GM23248 (cell line): Measurements from ENCODE around the gene MTUS2. TPM values are rescaled to one million over a fixed set of nuclear protein-coding genes. Genes with fewer than 3 reads are reported as not detected.

Experiments
- DNase-seq: peaks from one replicate; pipeline ENCODE4 v3.0.0-alpha.2; 2015
- H2AFZ ChIP-seq: fragments of 200-600 bp; sonication (generic); 2 replicates; pipeline ENCODE4 v1.6.1; 2016; ENCODE audit warnings: antibody characterized with exemption
- H3F3A ChIP-seq: fragments of 200-600 bp; sonication (generic); 2 replicates; pipeline ENCODE4 v1.6.1; 2016; ENCODE audit warnings: mild to moderate bottlenecking, antibody characterized with exemption, mixed run types; ENCODE audit not compliant: insufficient read depth
- H3K27ac ChIP-seq: fragments of 200-600 bp; sonication (generic); 2 replicates; pipeline ENCODE4 v1.5.1; 2016; ENCODE audit warnings: mild to moderate bottlenecking
- H3K27me3 ChIP-seq: fragments of 200-600 bp; sonication (generic); replicated peaks from 2 replicates; pipeline ENCODE4 v1.6.1; 2016; ENCODE audit warnings: mild to moderate bottlenecking; ENCODE audit not compliant: insufficient read depth
- H3K36me3 ChIP-seq: fragments of 200-600 bp; sonication (generic); 2 replicates; pipeline ENCODE4 v1.6.1; 2016; ENCODE audit warnings: low read depth, mild to moderate bottlenecking
- H3K4me1 ChIP-seq: fragments of 200-600 bp; sonication (generic); 2 replicates; pipeline ENCODE4 v1.6.1; 2016; ENCODE audit warnings: mild to moderate bottlenecking; ENCODE audit not compliant: insufficient read depth
- H3K4me2 ChIP-seq: fragments of 200-600 bp; sonication (generic); one replicate; pipeline ENCODE4 v1.6.1; 2016; ENCODE audit warnings: mild to moderate bottlenecking; ENCODE audit not compliant: unreplicated experiment
- H3K4me3 ChIP-seq: fragments of 200-600 bp; sonication (generic); 2 replicates; pipeline ENCODE4 v1.5.1; 2016; ENCODE audit warnings: mild to moderate bottlenecking
- H3K79me2 ChIP-seq: fragments of 200-600 bp; sonication (generic); 2 replicates; pipeline ENCODE4 v1.6.1; 2016; ENCODE audit warnings: mild to moderate bottlenecking; ENCODE audit not compliant: insufficient read depth
- H3K9ac ChIP-seq: fragments of 200-600 bp; sonication (generic); 2 replicates; pipeline ENCODE4 v1.6.1; 2016; ENCODE audit warnings: mild to moderate bottlenecking
- H3K9me2 ChIP-seq: fragments of 200-600 bp; sonication (generic); 2 replicates; pipeline ENCODE4 v1.6.1; 2016; ENCODE audit warnings: mixed run types, mild to moderate bottlenecking, moderate library complexity; ENCODE audit not compliant: insufficient read depth
- H3K9me3 ChIP-seq: fragments of 200-600 bp; sonication (generic); one replicate; pipeline ENCODE4 v1.6.1; 2017; ENCODE audit warnings: low read depth
- H4K20me1 ChIP-seq: fragments of 200-600 bp; sonication (generic); 2 replicates; pipeline ENCODE4 v1.6.0; 2016; ENCODE audit not compliant: insufficient read depth
- EZH2 ChIP-seq: fragments of 200-600 bp; sonication (generic); IDR thresholded peaks from 2 replicates; pipeline ENCODE4 v1.6.1; 2018; ENCODE audit warnings: antibody characterized with exemption, mild to moderate bottlenecking; ENCODE audit not compliant: insufficient read depth, poor library complexity, severe bottlenecking
- EZH2phosphoT487 ChIP-seq: fragments of 200-600 bp; sonication (generic); IDR thresholded peaks from 2 replicates; pipeline ENCODE4 v1.6.1; 2018; ENCODE audit warnings: antibody characterized with exemption, moderate library complexity, mild to moderate bottlenecking, low read depth; ENCODE audit not compliant: insufficient read depth
- WGBS, 2 experiments: methylation state at CpG; one replicate each; pipeline ENCODE4 v1.1.6; 2015 to 2017; ENCODE audit warnings: low lambda C conversion rate in 2 of 2, low coverage in 1 of 2; ENCODE audit errors: missing lambda C conversion rate in 2 of 2; 5-methylcytosine and 5-hydroxymethylcytosine counted together
- in situ Hi-C: fragments of 300-500 bp; cut with MboI; formaldehyde crosslinking; loops from 2 replicates; pipeline ENCODE4 v1.15.0; 2020
- polyA plus RNA-seq: library from polyadenylated mRNA; unstranded; fragments of >200 nt; fragmentation: Nextera tagmentation; extraction: Ambion mirVana; gene quantifications from 2 replicates; pipeline ENCODE4 v1.2.1, GENCODE V29; 2016
- total RNA-seq: library from RNA; depleted of rRNA; stranded (reverse); fragments of >200 nt; shearing (Covaris generic); gene quantifications from 2 replicates; pipeline ENCODE4 v1.2.3, GENCODE V29; 2014

The MTUS2 gene
- total and polyA plus RNA-seq, 2 experiments from 2014 or later: 0.43 to 0.74 TPM

DNA sequence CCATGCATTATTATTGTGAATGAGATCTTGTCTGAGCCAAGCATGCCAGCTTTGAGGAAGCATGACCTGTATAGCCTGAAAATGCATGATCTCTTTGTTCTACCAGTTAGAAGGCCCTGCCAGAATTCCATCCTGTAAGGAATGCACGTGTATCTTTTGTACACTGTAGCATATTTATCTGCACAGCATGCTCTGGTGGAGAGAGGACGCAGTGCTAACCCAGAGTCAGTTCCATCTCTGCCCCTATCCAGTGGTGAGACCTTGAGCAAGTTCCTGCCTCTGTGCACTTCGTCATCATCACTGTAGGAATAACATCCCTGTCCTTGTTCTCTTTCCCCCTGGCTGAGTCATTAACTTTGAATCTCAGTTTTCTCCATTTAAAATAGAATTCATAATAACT is 541.6 kb downstream of the MTUS2 start:
- no peaks in the 10 kb centered on the region for H3K9me2 ChIP-seq
- no peaks in the 10 kb centered on the region for H3K4me1 ChIP-seq
- no peak for TF ChIP-seq EZH2
- H3F3A ChIP-seq: no peaks in the 10 kb centered on the region
- no peak overlapping the region for H3K4me2 ChIP-seq
- 38 to 40% methylated on average over 3 of the region's 3 CpGs for WGBS, 2 experiments
- in situ Hi-C loops: no loop called here
- DNase-seq: no peak
- no peaks in the 10 kb centered on the region for H3K79me2 ChIP-seq
- H3K4me3 ChIP-seq: no peak overlapping the region
- H4K20me1 ChIP-seq: no peaks in the 10 kb centered on the region
- H3K27ac ChIP-seq: no peak overlapping the region
- peaks cover 34% of the 10 kb centered on the region for H3K27me3 ChIP-seq
- no peak overlapping the region for H3K9ac ChIP-seq
- H3K9me3 ChIP-seq: no peaks in the 10 kb centered on the region
- no peak overlapping the region for H2AFZ ChIP-seq
- no peaks in the 10 kb centered on the region for H3K36me3 ChIP-seq

DNA sequence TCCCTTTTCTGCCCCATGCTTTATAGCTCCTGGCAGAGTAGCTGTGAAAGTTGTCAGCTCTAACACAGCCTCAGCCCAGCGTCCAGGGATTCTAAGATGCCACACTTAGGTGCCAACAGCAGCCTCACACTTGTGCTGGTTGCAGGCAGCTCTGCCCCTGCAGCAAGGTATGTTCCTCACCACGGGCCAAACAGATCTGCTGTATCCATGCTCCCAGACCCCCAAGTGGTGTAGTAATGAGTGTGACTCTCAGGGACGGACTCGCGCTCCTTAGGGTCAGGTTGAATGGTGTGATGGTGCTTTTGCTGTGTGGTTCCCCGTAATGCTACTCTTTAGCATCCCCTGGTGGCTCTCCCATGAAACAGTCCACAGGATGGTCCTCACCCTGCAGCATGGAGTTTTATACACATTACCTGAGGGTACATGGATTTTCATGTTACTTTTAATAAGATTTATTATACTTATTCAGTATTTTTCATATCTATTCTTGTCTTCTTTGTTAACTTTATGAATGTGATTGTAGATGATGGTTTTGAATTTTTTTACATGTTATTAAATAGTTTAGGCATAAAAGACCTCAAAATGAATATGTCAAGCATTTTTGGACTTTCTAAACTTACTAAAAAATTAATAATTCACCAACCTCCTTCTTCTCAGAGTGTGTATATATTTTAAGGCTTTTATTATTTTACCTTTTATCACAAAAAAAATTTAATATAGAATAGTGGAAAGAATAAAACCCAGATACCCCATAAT is 542.9 kb downstream of the MTUS2 start:
- Histone ChIP-seq H3F3A (no peaks in the 10 kb centered on the region), H3K36me3 (no peaks in the 10 kb centered on the region), H3K9me2 (no peaks in the 10 kb centered on the region), H4K20me1 (no peaks in the 10 kb centered on the region), H3K9me3 (no peaks in the 10 kb centered on the region), H3K9ac (no peak overlapping the region), H3K4me1 (no peaks in the 10 kb centered on the region), H3K27me3 (peaks cover 25% of the 10 kb centered on the region), H3K79me2 (no peaks in the 10 kb centered on the region), H2AFZ (no peak overlapping the region), H3K4me2 (no peak overlapping the region), H3K27ac (no peak overlapping the region), H3K4me3 (no peak overlapping the region)
- TF ChIP-seq EZH2 (no peak), EZH2phosphoT487 (no peak)
- in situ Hi-C loops: no loop called here
- WGBS, 2 experiments: 0 to 2% methylated on average over 6 of the region's 6 CpGs
- peak; percentile 68 for DNase-seq

DNA sequence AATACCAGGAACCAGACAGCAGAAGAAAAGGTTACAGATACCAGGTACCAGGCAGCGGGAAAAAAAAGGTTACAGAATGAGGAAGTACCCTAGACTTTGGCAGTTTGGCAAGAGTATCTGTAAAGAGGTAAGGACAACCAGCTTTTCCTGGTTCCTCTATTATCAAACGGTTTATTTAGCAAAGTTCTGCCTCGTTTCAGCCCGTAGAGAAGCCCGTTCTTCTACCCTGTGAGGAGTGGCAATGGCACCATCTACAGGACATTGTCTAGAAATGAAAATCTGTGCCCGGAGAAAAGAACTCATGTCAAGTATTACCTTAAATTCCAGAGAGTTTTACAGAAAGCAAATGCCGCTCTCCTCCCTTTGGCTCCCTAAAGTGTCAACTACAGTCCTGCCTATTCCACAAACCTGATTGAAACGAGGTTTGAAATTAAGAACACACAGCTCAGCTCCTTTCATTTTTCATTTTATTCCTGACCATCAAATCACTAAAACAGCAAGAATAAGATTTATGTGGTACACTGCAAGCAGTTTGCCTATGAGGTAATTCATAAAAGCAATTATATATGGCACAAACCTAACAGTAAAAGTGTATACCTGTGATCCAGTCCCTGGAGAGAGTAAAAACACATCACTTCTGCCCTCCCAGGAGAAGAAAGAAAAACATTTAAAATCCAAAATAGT is 549.1 kb downstream of the MTUS2 start:
- Histone ChIP-seq H3K9ac (no peak overlapping the region), H2AFZ (no peak overlapping the region), H3F3A (no peaks in the 10 kb centered on the region), H3K27ac (no peak overlapping the region), H3K36me3 (no peaks in the 10 kb centered on the region), H3K27me3 (peaks cover 34% of the 10 kb centered on the region; the same call in 1 of the 2 replicates), H4K20me1 (no peaks in the 10 kb centered on the region), H3K4me1 (no peaks in the 10 kb centered on the region), H3K4me2 (no peak overlapping the region), H3K9me3 (no peaks in the 10 kb centered on the region), H3K79me2 (no peaks in the 10 kb centered on the region), H3K9me2 (no peaks in the 10 kb centered on the region), H3K4me3 (no peak overlapping the region)
- WGBS, 2 experiments: 1 to 6% methylated on average over 8 of the region's 8 CpGs
- TF ChIP-seq EZH2: no peak
- no peak for TF ChIP-seq EZH2phosphoT487
- DNase-seq: peak; percentile 69
- in situ Hi-C loops: no loop called here

DNA sequence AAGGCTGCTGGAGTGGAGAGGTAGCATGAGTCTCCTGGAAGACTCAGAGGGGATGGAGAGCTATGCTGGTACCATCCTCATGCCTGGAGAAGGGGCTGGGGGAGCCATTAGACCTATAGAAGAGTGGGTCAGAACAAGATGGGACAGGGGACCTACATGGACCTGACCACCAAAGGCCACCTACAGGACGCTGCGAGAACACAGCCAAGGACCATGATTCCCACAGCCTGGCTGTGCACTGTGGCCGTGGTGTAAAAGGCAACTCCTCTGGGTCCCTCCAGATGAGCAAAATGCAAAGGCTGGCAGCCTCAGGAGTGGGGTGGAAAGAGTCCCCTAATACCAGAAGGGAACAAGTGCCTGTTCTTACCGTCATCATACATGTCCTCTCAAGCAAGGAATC is 559.1 kb downstream of the MTUS2 start:
- H2AFZ ChIP-seq: no peak overlapping the region
- no peaks in the 10 kb centered on the region for H3K9me2 ChIP-seq
- H3K79me2 ChIP-seq: no peaks in the 10 kb centered on the region
- peaks cover 34% of the 10 kb centered on the region for H3K27me3 ChIP-seq
- in situ Hi-C loops: no loop called here
- H3F3A ChIP-seq: no peaks in the 10 kb centered on the region
- 51 to 54% methylated on average over 4 of the region's 4 CpGs for WGBS, 2 experiments
- TF ChIP-seq EZH2phosphoT487 (no peak), EZH2 (no peak)
- no peaks in the 10 kb centered on the region for H3K4me1 ChIP-seq
- H3K4me3 ChIP-seq: no peak overlapping the region
- no peak overlapping the region for H3K4me2 ChIP-seq
- no peak for DNase-seq
- H3K9ac ChIP-seq: no peak overlapping the region
- no peak overlapping the region for H3K27ac ChIP-seq
- no peaks in the 10 kb centered on the region for H3K9me3 ChIP-seq
- no peaks in the 10 kb centered on the region for H3K36me3 ChIP-seq
- H4K20me1 ChIP-seq: no peaks in the 10 kb centered on the region
